Measurements from ENCODE around the gene CCDC197.

DNA sequence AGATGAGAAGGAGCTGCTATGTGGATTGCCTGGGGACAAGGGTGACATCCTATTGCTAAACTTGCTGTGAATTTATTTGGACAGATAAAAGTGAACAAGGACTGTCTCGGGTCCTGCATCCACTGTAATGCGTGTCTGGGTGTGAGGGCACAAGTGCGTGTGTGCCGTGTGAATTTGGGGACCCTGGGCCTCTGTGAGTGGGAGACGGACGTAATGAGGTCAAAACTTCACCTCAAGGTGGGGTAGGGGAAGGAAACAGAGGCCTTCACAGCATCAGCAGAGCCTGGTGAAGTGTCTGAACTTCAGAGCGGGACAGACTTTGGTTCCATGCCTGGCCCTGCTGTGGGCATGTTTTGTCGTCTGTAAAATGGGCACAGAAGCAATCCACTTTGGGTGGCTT, 35.5 kb upstream of the CCDC197 start:
- no peak for TF ChIP-seq GABPA (tag; conservative IDR thresholded peaks at IDR 0.05; ENCODE audit: low read depth)
- TF ChIP-seq SMAD1 (IDR thresholded peaks at IDR 0.05; ENCODE audit: low read depth, low read length, partially characterized antibody), result no peak
- TF ChIP-seq, protein P1, sequence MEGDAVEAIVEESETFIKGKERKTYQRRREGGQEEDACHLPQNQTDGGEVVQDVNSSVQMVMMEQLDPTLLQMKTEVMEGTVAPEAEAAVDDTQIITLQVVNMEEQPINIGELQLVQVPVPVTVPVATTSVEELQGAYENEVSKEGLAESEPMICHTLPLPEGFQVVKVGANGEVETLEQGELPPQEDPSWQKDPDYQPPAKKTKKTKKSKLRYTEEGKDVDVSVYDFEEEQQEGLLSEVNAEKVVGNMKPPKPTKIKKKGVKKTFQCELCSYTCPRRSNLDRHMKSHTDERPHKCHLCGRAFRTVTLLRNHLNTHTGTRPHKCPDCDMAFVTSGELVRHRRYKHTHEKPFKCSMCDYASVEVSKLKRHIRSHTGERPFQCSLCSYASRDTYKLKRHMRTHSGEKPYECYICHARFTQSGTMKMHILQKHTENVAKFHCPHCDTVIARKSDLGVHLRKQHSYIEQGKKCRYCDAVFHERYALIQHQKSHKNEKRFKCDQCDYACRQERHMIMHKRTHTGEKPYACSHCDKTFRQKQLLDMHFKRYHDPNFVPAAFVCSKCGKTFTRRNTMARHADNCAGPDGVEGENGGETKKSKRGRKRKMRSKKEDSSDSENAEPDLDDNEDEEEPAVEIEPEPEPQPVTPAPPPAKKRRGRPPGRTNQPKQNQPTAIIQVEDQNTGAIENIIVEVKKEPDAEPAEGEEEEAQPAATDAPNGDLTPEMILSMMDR (IDR thresholded peaks at IDR 0.05 in 2 of 3, conservative IDR thresholded peaks at IDR 0.05 in 1 of 3; ENCODE audit: insufficient read depth in 2 of 3, low read depth in 1 of 3, low read length in 3 of 3), result no peak
- no peak for TF ChIP-seq EZH2 (IDR thresholded peaks at IDR 0.05; ENCODE audit: borderline replicate concordance, low read depth, low read length)
